Prostate gland (tissue), 2 donors: ENCODE results near the gene PDZRN4.

Source experiments
- POLR2A ChIP-seq: fragments of 450-650 bp; IDR thresholded peaks from one replicate; pipeline ENCODE4 v1.6.1; 2016; ENCODE audit warnings: antibody characterized with exemption, mild to moderate bottlenecking
- TF ChIP-seq, protein P1 (sequence below), 4 experiments: fragments of 200-600 bp in 2 of 4; fragments of 450-650 bp in 2 of 4; sonication (generic) in 2 of 4; IDR thresholded peaks; 1 replicate in 3 of 4; 2 replicates in 1 of 4; pipeline ENCODE4 v1.5.1; 2016 to 2019; ENCODE audit warnings: antibody characterized with exemption in 4 of 4, mild to moderate bottlenecking in 2 of 4, moderate library complexity in 2 of 4

- TF ChIP-seq, protein P1, sequence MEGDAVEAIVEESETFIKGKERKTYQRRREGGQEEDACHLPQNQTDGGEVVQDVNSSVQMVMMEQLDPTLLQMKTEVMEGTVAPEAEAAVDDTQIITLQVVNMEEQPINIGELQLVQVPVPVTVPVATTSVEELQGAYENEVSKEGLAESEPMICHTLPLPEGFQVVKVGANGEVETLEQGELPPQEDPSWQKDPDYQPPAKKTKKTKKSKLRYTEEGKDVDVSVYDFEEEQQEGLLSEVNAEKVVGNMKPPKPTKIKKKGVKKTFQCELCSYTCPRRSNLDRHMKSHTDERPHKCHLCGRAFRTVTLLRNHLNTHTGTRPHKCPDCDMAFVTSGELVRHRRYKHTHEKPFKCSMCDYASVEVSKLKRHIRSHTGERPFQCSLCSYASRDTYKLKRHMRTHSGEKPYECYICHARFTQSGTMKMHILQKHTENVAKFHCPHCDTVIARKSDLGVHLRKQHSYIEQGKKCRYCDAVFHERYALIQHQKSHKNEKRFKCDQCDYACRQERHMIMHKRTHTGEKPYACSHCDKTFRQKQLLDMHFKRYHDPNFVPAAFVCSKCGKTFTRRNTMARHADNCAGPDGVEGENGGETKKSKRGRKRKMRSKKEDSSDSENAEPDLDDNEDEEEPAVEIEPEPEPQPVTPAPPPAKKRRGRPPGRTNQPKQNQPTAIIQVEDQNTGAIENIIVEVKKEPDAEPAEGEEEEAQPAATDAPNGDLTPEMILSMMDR (IDR thresholded peaks at IDR 0.05): no peak
- TF ChIP-seq POLR2A: no peak
These were observed 114.9 kb downstream of the PDZRN4 start for GRCh38 chr12:41302979-41303403.
